IPS DF 6.9 (cell line): Measurements from ENCODE around the gene TTLL10.

ENCODE experiments used
- DNase-seq: peaks from one replicate; pipeline ENCODE4 v3.0.0-alpha.2; 2013; ENCODE audit warnings: low read depth, low spot score
- H3K27ac ChIP-seq: one replicate; pipeline ENCODE4 v1.5.1; 2013; ENCODE audit warnings: low read length, control low read depth
- H3K27me3 ChIP-seq: 2 replicates; pipeline ENCODE4 v1.6.1; 2013; ENCODE audit warnings: mild to moderate bottlenecking, low read length; ENCODE audit not compliant: control insufficient read depth, insufficient read depth
- H3K36me3 ChIP-seq: 2 replicates; pipeline ENCODE4 v1.6.1; 2013; ENCODE audit warnings: low read length; ENCODE audit not compliant: control insufficient read depth, insufficient read depth
- H3K4me1 ChIP-seq: 2 replicates; pipeline ENCODE4 v1.6.1; 2013; ENCODE audit warnings: low read length; ENCODE audit not compliant: control insufficient read depth, insufficient read depth
- H3K4me3 ChIP-seq: 2 replicates; pipeline ENCODE4 v1.5.1; 2013; ENCODE audit warnings: mild to moderate bottlenecking, low read length
- H3K9me3 ChIP-seq: 2 replicates; pipeline ENCODE4 v1.6.1; 2013; ENCODE audit warnings: low read length, inconsistent platforms; ENCODE audit not compliant: control insufficient read depth, insufficient read depth
- WGBS: extraction: QIAGEN DNeasy Blood & Tissue Kit; methylation state at CpG from one replicate; pipeline ENCODE4 v1.1.7; 2013; ENCODE audit warnings: mixed read lengths, missing lambda C conversion rate; ENCODE audit not compliant: insufficient read length, insufficient coverage; 5-methylcytosine and 5-hydroxymethylcytosine counted together

TTLL10 gene

GRCh38 chr1:1132042-1132950 is 41.4 kb upstream of the TTLL10 start:
- H3K9me3 ChIP-seq = no peaks in the 10 kb centered on the region
- no peak for DNase-seq
- no CpG with 5 or more reads among the region's 48 CpGs for WGBS
- H3K36me3 ChIP-seq = no peaks in the 10 kb centered on the region
- H3K4me3 ChIP-seq = no peak overlapping the region
- H3K4me1 ChIP-seq = peaks cover 4% of the 10 kb centered on the region
- no peaks in the 10 kb centered on the region for H3K27me3 ChIP-seq
- H3K27ac ChIP-seq = no peak overlapping the region

- WGBS = no CpG with 5 or more reads among the region's 32 CpGs
- Histone ChIP-seq H3K27me3 (no peaks in the 10 kb centered on the region), H3K4me1 (peaks cover 4% of the 10 kb centered on the region), H3K27ac (no peak overlapping the region), H3K36me3 (no peaks in the 10 kb centered on the region), H3K4me3 (no peak overlapping the region), H3K9me3 (no peaks in the 10 kb centered on the region)
- no peak for DNase-seq
Measured at GRCh38 chr1:1132956-1133750, 40.5 kb upstream of the TTLL10 start.

- H3K36me3 ChIP-seq = no peaks in the 10 kb centered on the region
- H3K4me3 ChIP-seq = no peak overlapping the region
- no peak overlapping the region for H3K27ac ChIP-seq
- H3K9me3 ChIP-seq = no peaks in the 10 kb centered on the region
- WGBS = no CpG with 5 or more reads among the region's 28 CpGs
- H3K27me3 ChIP-seq = no peaks in the 10 kb centered on the region
- DNase-seq = no peak
- H3K4me1 ChIP-seq = peaks cover 4% of the 10 kb centered on the region
Measured at GRCh38 chr1:1134300-1134970, 39.2 kb upstream of the TTLL10 start.

GRCh38 chr1:1135339-1136136 is 38.1 kb upstream of the TTLL10 start:
- Histone ChIP-seq H3K4me3 (no peak overlapping the region), H3K27ac (no peak overlapping the region), H3K9me3 (no peaks in the 10 kb centered on the region), H3K27me3 (no peaks in the 10 kb centered on the region), H3K4me1 (peaks cover 4% of the 10 kb centered on the region), H3K36me3 (no peaks in the 10 kb centered on the region)
- DNase-seq = no peak
- no CpG with 5 or more reads among the region's 20 CpGs for WGBS

GRCh38 chr1:1136547-1137230 is 37.0 kb upstream of the TTLL10 start:
- Histone ChIP-seq H3K27ac (no peak overlapping the region), H3K4me1 (peaks cover 7% of the 10 kb centered on the region), H3K27me3 (no peaks in the 10 kb centered on the region), H3K9me3 (no peaks in the 10 kb centered on the region), H3K4me3 (peak overlapping the region; percentile 2; the same call in 1 of the 2 replicates), H3K36me3 (no peaks in the 10 kb centered on the region)
- DNase-seq = no peak
- no CpG with 5 or more reads among the region's 48 CpGs for WGBS

GRCh38 chr1:1137256-1138045 is 36.2 kb upstream of the TTLL10 start:
- WGBS = no CpG with 5 or more reads among the region's 36 CpGs
- no peak for DNase-seq
- peak overlapping the region; percentile 5; the same call in 1 of the 2 replicates for H3K4me3 ChIP-seq

GRCh38 chr1:1140673-1141072 is 33.0 kb upstream of the TTLL10 start:
- H3K9me3 ChIP-seq = no peaks in the 10 kb centered on the region
- no peak overlapping the region for H3K4me3 ChIP-seq
- WGBS = no CpG with 5 or more reads among the region's 18 CpGs
- H3K4me1 ChIP-seq = peaks cover 9% of the 10 kb centered on the region
- no peaks in the 10 kb centered on the region for H3K36me3 ChIP-seq
- no peak overlapping the region for H3K27ac ChIP-seq
- no peaks in the 10 kb centered on the region for H3K27me3 ChIP-seq
- no peak for DNase-seq

More at GRCh38 chr1:1137256-1138045, 36.2 kb upstream of the TTLL10 start:
- H3K9me3 ChIP-seq = no peaks in the 10 kb centered on the region
- no peak overlapping the region for H3K27ac ChIP-seq
- no peaks in the 10 kb centered on the region for H3K27me3 ChIP-seq
- H3K4me1 ChIP-seq = peaks cover 9% of the 10 kb centered on the region
- no peaks in the 10 kb centered on the region for H3K36me3 ChIP-seq

GRCh38 chr1:1141244-1141910 is 32.3 kb upstream of the TTLL10 start:
- Histone ChIP-seq H3K4me3 (no peak overlapping the region), H3K27me3 (no peaks in the 10 kb centered on the region), H3K9me3 (no peaks in the 10 kb centered on the region), H3K4me1 (peaks cover 7% of the 10 kb centered on the region), H3K27ac (no peak overlapping the region), H3K36me3 (no peaks in the 10 kb centered on the region; the same call in 1 of the 2 replicates)
- no peak for DNase-seq
- no CpG with 5 or more reads among the region's 25 CpGs for WGBS
